Measurements from ENCODE around the gene SPTBN5. TPM values are rescaled to one million over a fixed set of nuclear protein-coding genes. Genes with fewer than 3 reads are reported as not detected.

The SPTBN5 gene
- total RNA-seq, 2 experiments from 2014 or later = 1.5 to 1.6 TPM

DNA sequence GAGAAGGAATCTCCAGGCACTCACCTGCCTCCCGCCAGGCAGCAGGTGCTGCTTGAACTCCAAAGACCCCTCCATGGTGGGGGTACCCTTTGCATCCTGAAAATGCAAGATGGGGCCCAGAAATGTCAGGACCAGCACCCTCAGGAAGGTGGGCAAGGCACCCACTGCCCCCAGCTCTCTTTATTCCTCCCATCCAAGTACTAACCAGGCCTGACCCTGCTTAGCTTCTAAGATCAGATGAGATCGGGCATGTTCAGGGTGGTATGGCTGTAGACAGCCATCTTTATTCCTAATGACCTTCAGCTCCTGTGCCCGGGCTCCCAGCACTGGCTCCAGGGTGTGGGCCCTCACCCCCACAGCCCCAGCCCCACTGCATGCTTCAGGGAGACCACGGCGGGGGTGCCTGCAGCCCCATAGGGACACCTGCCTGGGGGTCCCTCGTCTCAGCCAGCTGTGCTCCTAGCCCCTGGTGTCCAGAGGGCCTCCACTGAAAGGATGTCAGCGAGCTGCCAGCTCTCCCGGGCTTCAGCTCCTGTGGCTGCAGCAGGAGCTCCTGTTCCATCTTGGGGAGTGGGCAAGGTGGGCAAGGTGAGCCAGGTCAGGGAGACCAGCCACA lies 42.0 kb downstream of the SPTBN5 start:
- H3K27ac Mint-ChIP-seq = no peak overlapping the region
- no peaks in the 10 kb centered on the region for H3K9me3 Mint-ChIP-seq
- H3K4me3 Mint-ChIP-seq = no peak overlapping the region
- DNase-seq = no peak
- H3K4me1 Mint-ChIP-seq = no peaks in the 10 kb centered on the region
- peaks cover 11% of the 10 kb centered on the region for H3K36me3 Mint-ChIP-seq (ENCODE audit: low read depth)
- POLR2A ChIA-PET = interaction anchor here (0.6 to 1.0 kb wide), 4 partner anchors 10 to 19 kb away, joined by 3 read pairs; no protein-coding TSS in a partner anchor
- no peaks in the 10 kb centered on the region for H3K27me3 Mint-ChIP-seq
- CTCF ChIA-PET = interaction anchor here (0.6 to 2.3 kb wide), 3 partner anchors 48 to 386 kb away, joined by 3 to 5 read pairs (median 3); no protein-coding TSS in a partner anchor

DNA sequence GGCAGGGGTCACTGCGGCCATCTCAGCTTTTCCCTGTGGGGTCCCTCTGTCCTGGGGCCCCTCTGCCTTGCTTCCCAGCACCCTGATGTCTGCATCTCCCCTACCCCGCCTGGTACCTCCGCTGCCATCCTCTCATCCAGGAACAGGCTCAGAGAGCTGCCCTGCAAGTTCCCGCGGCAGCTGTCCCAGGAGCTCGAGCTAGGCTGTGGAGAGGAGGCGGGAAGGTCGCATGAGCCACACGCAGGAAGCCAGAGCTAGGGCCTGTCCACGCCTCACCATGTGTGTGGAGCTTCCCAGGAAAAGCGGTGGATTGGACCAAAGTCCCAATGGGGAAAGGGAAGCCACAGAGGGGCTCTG lies 42.7 kb downstream of the SPTBN5 start:
- H3K4me1 Mint-ChIP-seq = no peaks in the 10 kb centered on the region
- no peak overlapping the region for H3K27ac Mint-ChIP-seq
- H3K27me3 Mint-ChIP-seq = no peaks in the 10 kb centered on the region
- CTCF ChIA-PET = interaction anchor here (2.3 kb wide), 1 partner anchor 78 kb away, joined by 5 read pairs; no protein-coding TSS in a partner anchor
- no peak overlapping the region for H3K4me3 Mint-ChIP-seq
- peaks cover 13% of the 10 kb centered on the region for H3K36me3 Mint-ChIP-seq (ENCODE audit: low read depth)
- no peak for DNase-seq
- no peaks in the 10 kb centered on the region for H3K9me3 Mint-ChIP-seq
- POLR2A ChIA-PET = interaction anchor here (1.0 to 1.4 kb wide), 2 partner anchors 12 to 19 kb away, joined by 3 to 4 read pairs; no protein-coding TSS in a partner anchor

DNA sequence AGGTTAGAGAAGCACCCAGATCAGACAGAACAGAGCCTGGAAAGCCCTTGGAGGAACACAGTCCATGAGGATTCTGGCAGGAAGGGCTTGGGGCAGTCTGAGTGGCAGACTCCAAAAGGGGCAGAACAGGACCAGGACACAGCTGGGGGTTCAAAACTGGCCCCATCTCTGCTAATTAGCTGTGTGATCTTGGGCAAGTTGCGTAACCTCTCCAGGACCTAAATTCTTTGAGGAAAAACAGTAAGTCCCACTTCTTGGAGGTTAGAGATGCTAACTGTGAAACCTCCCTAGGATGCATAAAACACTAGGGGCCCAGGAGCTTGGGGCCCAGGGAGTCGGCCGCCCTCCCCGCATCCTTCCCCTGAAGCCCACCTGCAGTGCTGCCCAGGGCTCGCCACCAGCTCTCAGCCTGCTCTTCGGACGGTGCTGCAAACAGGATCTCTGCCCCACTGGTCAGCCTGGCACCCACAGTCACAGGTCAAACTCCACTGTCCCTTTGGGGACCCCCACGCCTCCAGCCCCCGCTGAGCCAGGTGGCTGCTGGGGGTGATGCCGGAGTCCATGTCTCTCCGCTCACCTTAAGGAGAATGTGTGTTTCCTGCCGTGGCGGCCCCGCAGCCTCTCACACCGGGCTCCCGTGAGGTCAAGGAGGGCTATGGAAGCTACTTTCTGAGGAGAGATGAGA lies 43.2 kb downstream of the SPTBN5 start:
- ChIA-PET CTCF (interaction anchor here (2.3 kb wide), 1 partner anchor 78 kb away, joined by 5 read pairs; no protein-coding TSS in a partner anchor), POLR2A (interaction anchor here (1.4 kb wide), 1 partner anchor 20 kb away, joined by 4 read pairs; no protein-coding TSS in a partner anchor)
- Mint-ChIP-seq H3K27ac (no peak overlapping the region), H3K9me3 (no peaks in the 10 kb centered on the region), H3K4me3 (no peak overlapping the region), H3K27me3 (no peaks in the 10 kb centered on the region), H3K36me3 (ENCODE audit: low read depth) (peaks cover 14% of the 10 kb centered on the region), H3K4me1 (no peaks in the 10 kb centered on the region)
- DNase-seq = no peak

DNA sequence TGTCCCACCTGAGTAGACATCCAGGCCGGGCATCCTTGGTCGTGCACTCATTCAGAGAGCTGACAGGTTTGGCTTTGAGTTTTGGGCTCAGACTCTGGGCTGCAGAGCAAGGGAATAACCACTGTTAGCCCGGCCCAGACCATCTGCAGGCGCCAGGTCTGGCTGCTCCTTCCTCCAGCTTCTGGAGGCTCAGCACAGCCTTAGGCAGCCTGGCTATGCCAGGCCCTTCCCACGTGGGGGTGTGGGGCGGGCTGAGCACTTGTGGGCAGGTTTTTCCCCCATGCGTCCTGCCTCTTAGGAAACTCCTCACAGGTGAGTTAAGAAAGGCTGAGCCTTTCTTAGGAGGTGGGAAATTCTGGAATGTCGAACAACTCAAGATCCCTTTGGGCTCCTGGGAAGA lies 44.0 kb downstream of the SPTBN5 start:
- H3K4me1 Mint-ChIP-seq = no peaks in the 10 kb centered on the region
- no peaks in the 10 kb centered on the region for H3K27me3 Mint-ChIP-seq
- no peaks in the 10 kb centered on the region for H3K9me3 Mint-ChIP-seq
- ChIA-PET POLR2A (interaction anchor here (1.4 kb wide), 1 partner anchor 20 kb away, joined by 4 read pairs; no protein-coding TSS in a partner anchor), CTCF (no interaction called here)
- H3K36me3 Mint-ChIP-seq (ENCODE audit: low read depth) = peaks cover 15% of the 10 kb centered on the region
- H3K4me3 Mint-ChIP-seq = no peak overlapping the region
- DNase-seq = no peak
- no peak overlapping the region for H3K27ac Mint-ChIP-seq

DNA sequence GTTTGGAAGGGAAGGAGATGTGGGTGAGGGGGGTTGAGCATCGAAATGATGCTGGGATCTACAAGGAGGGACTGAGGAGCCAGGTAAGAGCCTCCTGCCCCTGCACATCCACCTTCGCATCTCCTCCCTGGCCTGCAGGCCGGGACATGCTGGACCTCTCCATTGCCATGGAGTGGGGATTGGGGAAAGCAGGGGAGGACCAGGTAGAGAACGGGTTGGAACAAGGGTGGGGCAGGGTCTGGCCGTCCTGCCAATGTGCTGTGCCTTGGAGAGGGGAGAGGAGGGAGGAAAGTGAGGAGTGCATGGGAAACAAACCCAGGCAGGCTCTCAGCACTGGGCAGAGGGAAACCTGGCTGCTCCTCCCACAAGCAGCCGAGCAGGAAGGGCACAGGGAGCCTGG lies 44.6 kb downstream of the SPTBN5 start:
- no peak overlapping the region for H3K27ac Mint-ChIP-seq
- CTCF ChIA-PET = no interaction called here
- no peak for DNase-seq
- H3K9me3 Mint-ChIP-seq = no peaks in the 10 kb centered on the region
- no peaks in the 10 kb centered on the region for H3K4me1 Mint-ChIP-seq
- H3K36me3 Mint-ChIP-seq (ENCODE audit: low read depth) = peaks cover 15% of the 10 kb centered on the region
- no peak overlapping the region for H3K4me3 Mint-ChIP-seq
- H3K27me3 Mint-ChIP-seq = no peaks in the 10 kb centered on the region
- POLR2A ChIA-PET = no interaction called here

DNA sequence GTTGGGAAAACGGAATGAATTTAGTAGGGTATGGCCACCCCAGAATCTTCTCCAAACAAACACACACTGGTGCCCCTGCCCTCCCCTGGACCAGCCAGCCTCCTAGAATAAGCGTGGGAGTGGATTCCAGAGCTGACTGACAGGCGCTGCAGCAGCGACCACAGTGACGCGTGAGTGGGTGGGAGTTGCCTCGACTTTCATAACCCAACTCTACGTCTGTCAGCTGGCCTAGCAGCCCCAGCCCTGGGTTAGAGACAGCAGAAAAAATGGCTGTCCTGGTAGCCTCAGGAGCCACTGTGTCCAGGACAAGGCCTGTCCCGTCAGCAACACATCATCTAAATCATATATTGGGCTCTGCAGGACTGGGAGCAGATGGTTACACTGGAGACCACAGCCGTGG lies 45.2 kb downstream of the SPTBN5 start:
- ChIA-PET CTCF (interaction anchor here (0.9 kb wide), 1 partner anchor 56 kb away, joined by 3 read pairs; no protein-coding TSS in a partner anchor), POLR2A (no interaction called here)
- Mint-ChIP-seq H3K4me3 (no peak overlapping the region), H3K9me3 (no peaks in the 10 kb centered on the region), H3K4me1 (no peaks in the 10 kb centered on the region), H3K36me3 (ENCODE audit: low read depth) (peaks cover 15% of the 10 kb centered on the region), H3K27me3 (no peaks in the 10 kb centered on the region), H3K27ac (no peak overlapping the region)
- no peak for DNase-seq

DNA sequence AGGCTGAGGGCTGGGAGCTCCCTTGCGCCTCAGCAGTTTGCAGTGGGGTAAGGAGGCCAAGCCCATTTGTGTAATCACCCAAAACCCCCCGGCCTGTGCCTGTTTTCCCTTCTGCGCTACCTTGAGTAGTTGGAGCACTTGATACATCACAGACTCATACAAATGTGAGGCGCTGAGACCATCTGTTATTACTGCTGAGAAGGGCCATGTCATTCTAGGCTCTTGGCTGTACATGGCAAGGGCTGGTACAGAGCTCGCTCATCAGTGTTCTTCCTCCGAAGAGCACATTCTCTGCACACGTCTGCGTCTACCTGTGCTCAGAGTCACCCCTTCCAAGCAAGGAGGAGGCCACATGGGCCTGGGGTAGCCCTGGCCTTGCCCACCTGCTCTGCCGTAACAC lies 45.9 kb downstream of the SPTBN5 start:
- H3K9me3 Mint-ChIP-seq = no peaks in the 10 kb centered on the region
- H3K27ac Mint-ChIP-seq = no peak overlapping the region
- DNase-seq = no peak
- peaks cover 15% of the 10 kb centered on the region for H3K36me3 Mint-ChIP-seq (ENCODE audit: low read depth)
- H3K4me1 Mint-ChIP-seq = no peaks in the 10 kb centered on the region
- CTCF ChIA-PET = interaction anchor here (0.9 kb wide), 2 partner anchors 57 to 74 kb away, joined by 3 read pairs; partner anchors contain the start of gene MAPKBP1
- H3K4me3 Mint-ChIP-seq = no peak overlapping the region
- H3K27me3 Mint-ChIP-seq = no peaks in the 10 kb centered on the region
- POLR2A ChIA-PET = no interaction called here

DNA sequence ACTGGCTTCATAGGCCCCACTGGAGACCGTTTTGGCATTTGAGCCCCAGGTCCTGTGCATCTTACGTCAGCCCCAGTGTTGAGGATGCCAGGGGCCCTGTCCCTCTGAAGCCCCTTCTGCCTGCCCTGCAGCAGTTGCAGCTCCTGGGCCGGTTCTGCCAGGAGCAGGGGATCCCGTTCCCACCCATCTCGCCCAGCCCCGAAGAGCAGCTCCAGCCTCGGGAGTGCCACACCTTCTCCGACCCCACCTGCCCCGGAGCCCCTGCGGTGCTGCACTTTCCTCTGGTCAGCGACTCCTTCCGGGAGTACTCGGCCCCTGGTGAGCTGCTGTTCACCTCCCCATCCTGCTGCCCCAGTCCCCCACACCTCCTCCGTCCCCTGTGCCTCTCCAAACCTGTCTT lies 46.6 kb downstream of the SPTBN5 start:
- no peak for DNase-seq
- Mint-ChIP-seq H3K36me3 (ENCODE audit: low read depth) (peaks cover 15% of the 10 kb centered on the region), H3K27ac (no peak overlapping the region), H3K27me3 (no peaks in the 10 kb centered on the region), H3K4me3 (no peak overlapping the region), H3K4me1 (no peaks in the 10 kb centered on the region), H3K9me3 (no peaks in the 10 kb centered on the region)
- ChIA-PET POLR2A (no interaction called here), CTCF (no interaction called here)

DNA sequence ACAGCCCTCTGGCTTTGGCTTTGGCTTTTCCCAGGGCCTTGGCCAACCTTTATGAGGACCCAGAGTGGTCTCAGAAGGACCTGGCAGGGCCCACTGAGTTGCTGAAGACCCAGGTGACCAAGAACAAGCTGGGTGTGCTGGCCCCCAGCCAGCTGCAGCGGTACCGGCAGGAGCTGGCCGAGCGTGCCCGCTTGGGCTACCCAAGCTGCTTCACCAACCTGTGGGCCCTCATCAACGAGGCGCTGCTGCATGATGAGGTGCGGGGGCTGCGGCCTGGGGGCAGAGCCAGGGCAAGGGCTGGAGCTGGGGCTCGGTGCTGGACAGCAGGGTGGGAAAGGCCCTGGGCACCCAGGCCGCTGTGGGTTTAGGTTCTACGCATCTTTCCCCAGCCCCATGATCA lies 49.0 kb downstream of the SPTBN5 start:
- no peaks in the 10 kb centered on the region for H3K4me1 Mint-ChIP-seq
- ChIA-PET POLR2A (interaction anchor here (0.8 to 1.8 kb wide), 2 partner anchors 9 to 12 kb away, joined by 3 to 4 read pairs; no protein-coding TSS in a partner anchor), CTCF (no interaction called here)
- no peaks in the 10 kb centered on the region for H3K27me3 Mint-ChIP-seq
- H3K36me3 Mint-ChIP-seq (ENCODE audit: low read depth) = peaks cover 15% of the 10 kb centered on the region
- DNase-seq = no peak
- H3K27ac Mint-ChIP-seq = no peak overlapping the region
- no peak overlapping the region for H3K4me3 Mint-ChIP-seq
- H3K9me3 Mint-ChIP-seq = no peaks in the 10 kb centered on the region

DNA sequence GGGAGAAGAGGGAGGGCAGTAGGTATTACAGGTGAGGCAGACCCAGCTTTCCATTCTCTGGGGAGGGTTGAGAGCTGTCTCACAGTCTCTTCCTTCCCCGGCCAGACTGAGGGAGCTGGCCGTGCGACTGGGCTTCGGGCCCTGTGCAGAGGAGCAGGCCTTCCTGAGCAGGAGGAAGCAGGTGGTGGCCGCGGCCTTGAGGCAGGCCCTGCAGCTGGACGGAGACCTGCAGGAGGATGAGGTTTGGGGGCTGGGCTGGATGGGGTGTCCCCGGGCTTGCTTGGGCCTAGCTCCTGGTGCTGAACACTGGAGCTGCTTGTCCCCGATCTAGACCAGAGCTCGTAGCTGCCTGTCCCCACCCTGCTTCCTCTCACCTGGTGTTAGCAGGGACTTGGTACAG lies 50.3 kb downstream of the SPTBN5 start:
- Mint-ChIP-seq H3K27me3 (no peaks in the 10 kb centered on the region), H3K27ac (no peak overlapping the region), H3K36me3 (ENCODE audit: low read depth) (peaks cover 15% of the 10 kb centered on the region), H3K9me3 (no peaks in the 10 kb centered on the region), H3K4me1 (no peaks in the 10 kb centered on the region), H3K4me3 (no peak overlapping the region)
- ChIA-PET POLR2A (no interaction called here), CTCF (interaction anchor here (1.0 kb wide), 1 partner anchor 61 kb away, joined by 3 read pairs; no protein-coding TSS in a partner anchor)
- DNase-seq = no peak

DNA sequence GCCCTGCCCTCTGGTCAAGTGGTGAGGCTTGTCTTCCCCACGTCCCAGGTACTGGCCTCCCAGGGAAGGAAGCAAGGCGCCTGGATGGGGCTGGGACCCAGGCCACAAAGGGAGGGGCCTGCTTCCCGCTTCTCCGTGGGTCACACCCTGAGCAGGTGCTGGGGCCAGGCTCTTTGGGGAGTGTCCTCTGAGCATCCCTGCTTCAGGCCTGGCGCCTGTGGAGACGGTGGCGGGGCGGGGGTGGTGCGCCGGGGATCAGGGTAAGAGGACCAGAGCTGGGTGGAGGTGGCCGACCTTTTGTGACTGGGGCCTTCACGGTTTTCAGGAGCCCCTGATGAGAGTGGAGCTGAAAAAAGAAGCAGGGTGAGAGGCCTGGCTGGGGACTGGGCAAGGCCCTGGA lies 51.6 kb downstream of the SPTBN5 start:
- H3K4me1 Mint-ChIP-seq = no peaks in the 10 kb centered on the region
- H3K9me3 Mint-ChIP-seq = no peaks in the 10 kb centered on the region
- no peak overlapping the region for H3K4me3 Mint-ChIP-seq
- ChIA-PET CTCF (no interaction called here), POLR2A (interaction anchor here (0.9 kb wide), 1 partner anchor 11 kb away, joined by 3 read pairs; no protein-coding TSS in a partner anchor)
- H3K27me3 Mint-ChIP-seq = no peaks in the 10 kb centered on the region
- H3K27ac Mint-ChIP-seq = no peak overlapping the region
- no peak for DNase-seq
- peaks cover 5% of the 10 kb centered on the region for H3K36me3 Mint-ChIP-seq (ENCODE audit: low read depth)

DNA sequence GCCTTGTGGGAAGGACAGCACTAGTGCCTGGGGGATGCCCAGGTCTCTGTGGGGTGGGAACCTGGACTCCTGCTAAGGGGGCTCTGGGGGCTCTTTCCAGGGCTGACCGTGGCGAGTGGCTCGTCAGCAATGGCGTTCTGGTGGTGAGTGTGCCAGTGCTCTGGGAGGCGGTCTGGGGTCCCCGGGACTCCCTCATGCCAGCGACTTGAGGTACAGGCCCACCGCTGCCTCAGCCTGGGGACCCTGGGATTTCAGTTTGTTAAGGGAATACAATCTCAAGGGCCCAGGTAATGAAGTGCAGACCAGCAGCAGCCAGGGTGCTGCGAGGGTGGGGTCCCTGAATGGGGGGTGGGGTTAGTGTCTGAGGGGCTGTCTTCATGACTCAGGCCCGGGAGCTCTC lies 52.7 kb downstream of the SPTBN5 start:
- Mint-ChIP-seq H3K36me3 (ENCODE audit: low read depth) (peaks cover 5% of the 10 kb centered on the region), H3K4me1 (no peaks in the 10 kb centered on the region), H3K27ac (no peak overlapping the region), H3K4me3 (no peak overlapping the region), H3K9me3 (no peaks in the 10 kb centered on the region), H3K27me3 (no peaks in the 10 kb centered on the region)
- ChIA-PET POLR2A (no interaction called here), CTCF (no interaction called here)
- DNase-seq = no peak

DNA sequence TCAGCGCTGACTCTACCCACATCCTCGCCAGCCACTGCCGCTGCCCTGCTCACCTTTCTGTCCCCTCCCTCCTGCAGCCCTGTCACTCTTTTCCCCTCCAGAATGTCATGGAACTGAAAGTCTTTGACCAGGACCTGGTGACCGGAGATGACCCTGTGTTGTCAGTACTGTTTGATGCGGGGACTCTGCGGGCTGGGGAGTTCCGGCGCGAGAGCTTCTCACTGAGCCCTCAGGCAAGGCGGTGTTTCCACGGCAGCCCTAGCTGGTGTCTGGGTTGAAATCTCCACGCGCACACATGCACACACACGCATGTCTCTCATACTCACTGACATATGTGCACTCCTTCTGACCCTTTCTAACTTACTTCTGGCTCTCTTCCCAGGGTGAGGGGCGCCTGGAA lies 53.2 kb downstream of the SPTBN5 start:
- POLR2A ChIA-PET = no interaction called here
- no peak overlapping the region for H3K27ac Mint-ChIP-seq

More for the DNA sequence above, 53.2 kb downstream of the SPTBN5 start:
- Mint-ChIP-seq H3K9me3 (no peaks in the 10 kb centered on the region), H3K36me3 (ENCODE audit: low read depth) (peaks cover 4% of the 10 kb centered on the region), H3K4me1 (no peaks in the 10 kb centered on the region), H3K4me3 (no peak overlapping the region), H3K27me3 (no peaks in the 10 kb centered on the region)
- no peak for DNase-seq
- CTCF ChIA-PET = no interaction called here

Data from activated CD4-positive, alpha-beta memory T cell treated with anti-CD3 and anti-CD28 coated beads, Interleukin-2, amount 10 ng/mL, durations not matched to agents 7 days and 5 days (primary cell).